IPS-11a (cell line): Measurements from ENCODE around the gene DAB2IP.
"Not testable (repeated sequence)": the region's sequence is repeated elsewhere in the genome, so short reads cannot be mapped to it uniquely, and the experiment has no call there.

Experiments used
- H3K4me3 ChIP-seq: one replicate; pipeline ENCODE4 v1.5.1; 2013; ENCODE audit warnings: low read depth, low read length, control low read depth

Gene DAB2IP

DNA sequence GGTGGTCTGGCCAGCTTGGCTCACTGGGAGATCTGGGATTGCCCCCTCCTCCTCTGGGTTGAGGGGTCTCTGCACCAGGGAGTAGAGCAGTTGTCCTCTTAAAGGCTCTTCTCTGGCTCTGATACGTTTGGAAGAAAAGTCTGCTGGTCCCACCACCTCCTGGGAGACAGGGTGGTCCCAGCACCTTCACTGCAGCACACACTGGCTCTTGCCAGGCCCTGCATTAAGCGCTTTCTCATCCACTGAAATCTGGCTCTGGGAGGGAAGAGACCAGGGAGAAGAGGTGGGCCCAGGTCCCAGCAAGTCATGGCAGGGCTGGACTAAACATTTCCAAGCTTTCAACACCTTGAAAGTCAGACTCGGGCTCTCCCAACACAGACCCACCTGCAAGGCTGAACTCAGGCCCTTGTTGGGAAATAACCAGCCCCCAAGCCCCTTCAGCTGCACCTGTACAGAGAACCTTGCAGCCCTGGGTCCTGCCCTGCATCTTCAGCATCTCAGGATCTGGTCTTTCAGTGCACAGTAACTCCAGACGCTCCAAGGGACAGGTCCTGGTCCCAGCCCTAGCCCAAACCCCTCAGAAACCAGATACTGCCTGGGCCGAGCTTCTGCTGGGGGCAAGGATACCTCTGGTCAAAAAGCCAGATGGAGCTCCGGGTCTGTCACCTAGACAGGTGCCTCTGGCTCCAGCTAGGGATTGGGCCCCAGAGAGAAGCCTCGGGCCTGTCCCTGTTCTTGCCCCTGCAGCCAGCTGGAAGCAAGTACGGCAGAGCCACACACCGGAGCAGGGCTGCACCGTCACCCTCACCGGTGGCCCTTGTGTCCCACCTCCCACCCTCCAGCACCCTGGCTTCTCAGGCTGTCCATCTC is 134.5 kb downstream of the DAB2IP start:
- H3K4me3 ChIP-seq = no peak overlapping the region

DNA sequence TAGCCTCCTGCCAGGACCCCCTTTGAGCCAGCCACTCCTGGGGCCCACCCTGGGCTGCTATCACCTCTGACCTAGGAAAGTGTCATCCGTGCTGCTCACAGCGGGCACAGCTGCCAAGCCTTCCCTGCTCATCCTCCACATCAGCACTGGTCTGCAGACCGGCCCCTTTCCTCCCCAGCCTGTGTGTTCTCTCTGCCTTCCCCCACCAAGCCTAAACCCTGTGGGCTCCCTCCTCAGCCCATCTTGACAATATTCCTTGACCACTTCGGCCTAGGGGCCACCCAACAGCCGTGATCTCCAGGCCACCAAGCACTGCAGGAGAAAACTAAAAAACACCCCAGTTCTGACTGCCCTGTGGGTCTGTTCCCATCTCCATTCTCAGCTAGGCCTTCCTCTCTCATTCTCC is 135.1 kb downstream of the DAB2IP start:
- no peak overlapping the region for H3K4me3 ChIP-seq

DNA sequence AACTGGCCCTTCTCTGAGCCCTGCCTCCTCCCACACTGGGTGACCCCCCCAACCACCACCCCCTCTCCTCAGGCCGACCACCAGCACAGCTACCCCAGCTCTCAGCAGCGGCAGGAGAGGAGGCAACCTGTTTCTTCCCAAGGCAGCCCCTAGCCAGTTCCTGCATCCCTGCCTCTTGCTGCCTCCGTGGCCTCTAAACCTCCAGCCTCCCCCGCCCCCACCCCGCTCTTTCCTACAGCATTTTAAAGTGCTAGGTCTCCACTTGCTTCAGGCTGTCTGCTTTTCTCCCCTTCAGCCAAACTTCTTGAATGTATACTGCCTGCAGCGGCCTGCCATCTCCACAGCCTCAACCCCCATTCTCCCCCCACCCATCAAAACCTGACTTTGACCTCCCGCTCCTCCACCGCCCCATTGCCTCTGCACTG is 135.6 kb downstream of the DAB2IP start:
- no peak overlapping the region for H3K4me3 ChIP-seq

DNA sequence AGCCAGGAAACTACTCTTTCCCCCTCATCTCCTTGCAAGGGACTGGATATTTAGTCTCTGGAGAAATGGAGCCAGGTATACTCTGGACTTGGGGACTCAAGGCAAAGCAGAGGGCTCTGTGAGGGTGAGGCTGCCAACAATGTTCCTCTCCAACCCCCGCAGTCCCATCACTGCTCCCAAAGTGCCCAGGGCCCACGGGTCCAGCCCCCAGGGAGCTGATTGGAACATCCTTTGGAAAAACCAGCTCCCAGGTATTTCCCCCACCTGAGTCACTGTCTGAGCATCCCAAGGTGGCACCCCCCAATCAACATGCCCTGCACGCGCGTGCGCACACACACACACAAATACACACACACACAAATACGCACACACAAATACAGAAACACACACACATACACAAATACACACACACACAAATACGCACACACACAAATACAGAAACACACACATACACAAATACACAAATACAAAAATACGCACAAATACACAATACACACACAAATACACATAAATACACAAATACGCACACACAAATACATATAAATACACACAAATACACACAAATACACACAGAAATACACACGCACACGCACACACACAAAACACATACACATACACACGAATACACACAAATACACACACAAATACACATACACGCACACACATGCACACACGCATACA is 137.4 kb downstream of the DAB2IP start:
- no peak overlapping the region for H3K4me3 ChIP-seq

DNA sequence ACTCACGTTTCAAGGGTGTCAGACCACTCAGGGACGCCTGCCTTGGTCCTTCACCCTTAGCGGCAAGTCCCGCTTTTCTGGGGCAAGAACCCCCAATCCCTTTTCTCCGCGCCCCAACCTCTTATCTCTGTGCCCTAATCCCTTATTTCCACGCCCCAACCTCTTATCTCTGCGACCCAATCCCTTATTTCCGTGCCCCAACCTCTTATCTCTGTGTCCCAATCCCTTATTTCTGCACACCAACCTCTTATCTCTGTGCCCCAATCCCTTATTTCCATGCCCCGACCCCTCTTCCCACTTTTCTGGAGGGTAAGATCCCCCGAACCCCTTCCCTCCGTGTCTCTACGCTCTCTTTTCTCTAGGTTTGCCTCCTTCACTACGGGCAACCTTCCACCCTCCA is 139.4 kb downstream of the DAB2IP start:
- no peak overlapping the region for H3K4me3 ChIP-seq

DNA sequence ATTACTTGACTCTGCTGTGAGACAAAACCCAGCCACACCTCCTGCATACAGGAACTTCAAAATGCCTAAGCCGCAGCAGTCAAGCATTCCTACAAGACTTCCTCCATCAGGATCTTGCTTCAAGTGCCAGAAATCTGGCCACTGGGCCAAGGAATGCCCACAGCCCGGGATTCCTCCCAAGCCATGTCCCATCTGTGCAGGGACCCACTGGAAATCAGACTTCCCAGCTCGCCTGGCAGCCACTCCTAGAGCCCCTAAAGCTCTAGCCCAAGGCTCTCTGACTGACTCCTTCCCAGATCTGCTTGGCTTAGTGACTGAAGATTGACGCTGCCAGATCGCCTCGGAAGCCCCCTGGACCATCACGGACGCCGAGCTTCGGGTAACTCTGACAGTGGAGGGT is 141.0 kb downstream of the DAB2IP start:
- not testable (repeated sequence) for H3K4me3 ChIP-seq

DNA sequence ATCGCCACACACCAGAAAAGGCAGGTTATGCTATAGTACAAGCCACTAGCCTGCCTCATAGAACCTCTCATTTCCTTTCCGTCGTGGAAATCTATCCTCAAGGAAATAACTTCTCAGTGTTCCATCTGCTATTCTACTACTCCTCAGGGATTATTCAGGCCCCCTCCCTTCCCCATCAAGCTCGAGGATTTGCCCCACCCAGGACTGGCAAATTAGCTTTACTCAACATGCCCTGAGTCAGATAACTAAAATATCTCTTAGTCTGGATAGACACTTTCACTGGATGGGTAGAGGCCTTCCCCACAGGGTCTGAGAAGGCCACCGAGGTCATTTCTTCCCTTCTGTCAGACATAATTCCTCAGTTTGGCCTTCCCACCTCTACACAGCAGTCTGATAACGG is 142.9 kb downstream of the DAB2IP start:
- H3K4me3 ChIP-seq = not testable (repeated sequence)

DNA sequence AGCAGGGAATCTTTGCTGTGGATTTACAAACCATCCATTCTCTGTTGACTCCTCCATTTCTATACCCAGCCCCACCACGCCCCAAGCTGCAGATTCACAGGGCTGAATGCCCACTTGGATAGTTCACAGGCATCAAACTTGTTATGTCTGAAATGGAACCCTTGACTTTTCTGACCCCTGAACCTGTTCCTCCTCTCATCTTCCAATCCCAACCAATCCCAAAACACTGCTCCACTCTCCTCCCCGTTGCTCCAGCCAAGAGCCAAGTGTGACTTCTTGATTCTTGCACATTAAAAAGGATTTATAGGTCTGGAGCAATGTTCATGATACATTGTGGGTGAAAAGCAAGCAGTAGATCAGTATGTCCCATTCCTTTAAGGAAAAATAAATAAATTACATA is 145.6 kb downstream of the DAB2IP start:
- no peak overlapping the region for H3K4me3 ChIP-seq

DNA sequence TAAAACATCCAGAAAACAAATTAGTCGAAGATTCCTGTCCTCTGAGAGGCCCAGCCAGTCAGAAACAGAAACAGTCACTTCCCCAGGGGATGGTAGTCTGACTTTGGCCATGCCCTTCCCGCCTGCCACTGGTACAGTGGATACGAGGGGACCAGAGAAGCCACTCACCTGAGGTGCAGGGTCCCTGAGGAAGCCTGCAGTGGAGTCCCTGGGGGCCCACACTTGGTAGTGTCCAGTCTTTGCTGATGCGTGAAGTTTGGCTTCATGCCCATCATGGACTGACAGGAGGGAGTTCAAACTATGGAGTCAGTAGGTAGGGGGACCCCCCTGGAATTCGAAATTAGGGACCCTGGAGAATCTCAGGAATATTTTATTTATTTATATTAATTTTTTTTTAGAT is 147.5 kb downstream of the DAB2IP start:
- H3K4me3 ChIP-seq = no peak overlapping the region

DNA sequence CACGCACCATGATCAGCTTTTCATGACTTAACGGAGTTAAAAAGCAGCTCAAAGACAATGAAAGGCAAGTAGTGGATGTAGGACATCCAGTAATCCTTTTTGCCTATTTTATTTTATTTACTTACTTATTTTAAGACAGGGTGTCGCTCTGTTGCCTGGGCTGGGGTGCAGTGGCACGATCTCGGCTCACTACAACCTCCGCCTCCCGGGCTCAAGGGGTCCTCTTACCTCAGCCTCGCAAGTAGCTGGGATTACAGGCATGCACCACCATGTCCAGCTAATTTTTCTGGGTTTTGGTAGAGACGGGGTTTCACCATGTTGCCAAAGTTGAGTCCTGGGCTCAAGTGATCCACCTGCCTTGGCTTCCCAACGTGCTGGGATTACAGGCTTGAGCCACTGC is 148.9 kb downstream of the DAB2IP start:
- H3K4me3 ChIP-seq = no peak overlapping the region

DNA sequence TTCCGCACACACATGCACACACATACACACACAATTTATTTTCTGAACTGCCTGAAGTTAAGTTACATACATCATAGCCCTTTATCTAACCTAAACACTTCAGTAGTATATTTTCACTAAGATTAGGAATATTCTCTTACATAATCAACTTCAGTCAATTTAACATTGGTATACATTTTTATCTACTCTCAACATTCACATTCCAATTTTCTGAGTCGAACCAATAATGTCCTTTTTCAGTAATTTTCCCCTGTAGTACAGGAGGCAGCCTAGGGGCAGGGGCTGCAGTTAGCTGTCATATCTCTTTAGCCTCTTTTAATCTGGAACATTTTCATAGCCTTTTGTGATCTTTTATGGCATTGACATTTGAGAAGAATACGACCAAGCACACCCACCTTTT is 150.1 kb downstream of the DAB2IP start:
- H3K4me3 ChIP-seq = no peak overlapping the region

DNA sequence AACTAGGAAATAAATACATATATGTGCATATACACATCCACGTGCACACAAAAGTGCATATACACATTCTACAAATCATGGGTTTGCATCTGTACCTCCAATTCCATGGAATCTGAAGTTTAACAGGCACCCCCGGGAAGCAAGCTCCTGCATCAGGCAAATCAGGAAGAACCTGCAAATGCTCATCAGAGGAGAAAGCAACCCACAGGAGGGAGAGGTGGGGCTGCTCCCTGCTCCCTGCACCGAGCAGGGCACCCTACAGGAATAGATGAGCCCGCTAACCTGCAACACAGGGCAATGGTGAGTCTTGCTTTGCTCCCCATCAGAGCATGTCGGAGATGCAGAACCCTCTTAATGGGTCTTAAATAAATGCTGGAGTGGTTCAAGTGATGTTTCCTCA is 151.3 kb downstream of the DAB2IP start:
- H3K4me3 ChIP-seq = no peak overlapping the region

DNA sequence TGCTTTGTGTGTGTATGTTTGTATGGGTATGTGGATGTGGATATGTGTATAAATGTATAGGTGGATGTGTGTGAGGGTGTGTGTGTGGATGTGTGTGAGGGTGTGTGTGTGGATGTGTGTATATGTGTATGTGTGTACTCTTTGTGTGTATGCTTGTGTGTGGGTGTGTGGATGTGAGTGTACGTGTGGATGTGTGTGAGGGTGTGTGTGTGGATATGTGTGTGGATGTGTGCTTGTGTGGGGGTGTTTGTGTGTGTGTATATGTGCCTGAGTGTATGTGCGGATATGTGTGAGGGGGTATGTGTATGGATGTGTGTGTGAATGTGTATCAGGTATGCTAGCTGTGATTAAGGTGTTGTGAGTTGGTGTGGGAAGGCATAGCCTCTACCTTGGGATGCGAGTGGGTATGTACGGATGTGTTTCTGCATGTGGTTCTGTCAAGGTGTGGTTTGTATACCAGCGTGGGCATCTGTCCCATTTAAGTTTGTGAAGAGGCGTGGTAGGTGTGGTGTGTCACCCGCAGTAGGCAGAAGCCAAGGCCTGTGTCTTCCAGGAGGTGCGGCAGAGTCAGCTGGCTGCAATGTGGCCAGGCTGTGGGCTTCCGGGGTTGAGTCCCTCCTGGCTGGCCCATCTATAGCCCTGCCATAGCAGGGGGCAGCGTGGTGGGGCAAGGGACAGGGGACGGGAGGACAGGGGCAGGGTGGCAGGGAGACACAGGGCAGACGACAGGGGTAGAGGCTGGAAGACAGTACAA is 155.8 kb downstream of the DAB2IP start:
- H3K4me3 ChIP-seq = no peak overlapping the region

DNA sequence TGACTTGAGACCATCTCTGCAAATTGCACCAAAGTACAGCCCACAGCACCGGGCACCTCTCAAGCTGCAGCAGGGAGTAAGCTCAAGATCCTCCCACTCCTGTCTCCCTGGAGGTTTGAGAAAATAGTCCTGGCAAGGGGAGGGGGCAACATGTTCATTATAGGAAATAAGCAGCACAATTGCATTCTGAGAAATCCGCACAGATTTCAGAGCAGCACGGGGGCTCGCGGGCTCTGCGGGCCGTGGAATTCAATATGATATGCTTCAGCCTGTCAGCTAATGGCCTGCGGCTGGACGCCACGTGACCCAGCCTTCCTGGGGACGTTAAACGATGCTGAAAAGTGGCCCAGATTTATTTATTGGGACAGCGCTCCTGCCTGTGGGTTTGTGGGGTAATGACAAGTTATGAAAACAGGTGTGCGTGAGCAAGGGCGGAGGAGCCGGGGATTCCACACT is 156.4 kb downstream of the DAB2IP start:
- H3K4me3 ChIP-seq = no peak overlapping the region

DNA sequence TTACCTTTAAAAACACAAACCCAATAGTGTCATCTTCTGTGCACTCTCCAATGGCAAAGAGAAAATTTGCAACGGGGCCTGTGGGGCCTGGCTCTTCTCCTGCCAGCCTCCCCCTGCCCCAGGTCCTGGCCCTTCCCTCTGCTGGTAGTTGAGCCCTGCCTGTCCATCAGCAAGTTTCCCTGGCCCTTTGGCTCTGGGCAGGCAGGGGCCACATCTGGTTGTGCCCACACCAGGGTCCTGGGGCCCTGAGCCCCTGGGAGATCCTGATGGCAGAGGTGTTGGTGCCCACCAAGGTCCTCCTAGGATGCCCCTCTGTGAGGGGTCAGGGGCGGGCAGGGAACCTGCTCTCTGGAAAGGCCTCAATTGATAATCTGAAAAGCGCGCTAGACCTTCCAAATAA is 157.3 kb downstream of the DAB2IP start:
- no peak overlapping the region for H3K4me3 ChIP-seq

DNA sequence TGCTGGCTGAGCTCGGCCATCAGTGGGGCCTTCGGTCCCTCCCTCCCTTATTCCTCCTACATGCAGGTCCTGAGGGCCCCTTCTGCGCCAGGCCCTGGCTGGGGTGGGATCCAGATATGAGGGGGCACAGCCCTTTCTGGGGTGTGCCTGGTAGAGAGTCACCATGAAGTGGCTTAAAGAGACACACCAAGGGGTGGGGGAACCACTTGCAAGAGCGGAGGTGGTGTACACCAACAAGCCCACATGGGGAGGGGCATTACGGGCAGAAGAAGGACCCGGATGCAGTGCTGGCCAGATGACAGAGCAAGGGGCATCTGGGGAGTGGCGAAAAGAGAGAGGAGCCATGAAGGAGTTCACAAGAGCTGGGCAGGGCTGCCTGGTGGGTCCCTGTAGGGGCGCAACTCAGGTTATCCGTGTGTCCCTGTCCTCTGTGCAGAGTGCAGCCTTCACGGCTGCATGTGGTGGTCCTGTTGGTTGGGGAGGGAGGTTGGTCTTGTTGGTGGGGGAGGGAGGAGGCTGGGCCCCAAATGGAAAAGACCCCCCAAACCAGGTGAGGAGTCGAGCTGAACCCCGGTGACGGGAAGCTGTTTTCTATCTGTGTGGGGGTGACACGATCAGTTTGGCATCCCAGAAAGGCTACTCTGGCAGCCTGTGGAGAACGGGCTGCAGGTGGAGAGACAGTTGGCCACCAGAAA is 158.1 kb downstream of the DAB2IP start:
- H3K4me3 ChIP-seq = no peak overlapping the region

DNA sequence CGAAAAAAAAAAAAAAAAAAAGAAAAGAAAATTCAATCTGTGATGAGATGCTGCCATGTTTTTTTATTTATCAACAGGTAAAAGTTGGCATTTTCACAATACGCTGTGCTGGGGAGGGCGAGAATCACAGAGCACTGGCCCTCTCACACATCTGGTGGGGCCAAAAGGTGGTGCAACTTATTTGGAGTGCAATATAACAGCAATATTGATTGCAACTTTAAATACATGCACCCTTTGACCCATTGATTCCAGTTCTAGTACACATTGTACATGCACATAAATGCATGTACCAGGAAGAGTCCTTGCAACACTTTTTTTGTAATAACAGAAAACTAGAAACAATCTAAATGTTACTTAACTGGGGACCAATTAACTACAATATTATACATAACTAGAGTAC is 159.1 kb downstream of the DAB2IP start:
- no peak overlapping the region for H3K4me3 ChIP-seq

DNA sequence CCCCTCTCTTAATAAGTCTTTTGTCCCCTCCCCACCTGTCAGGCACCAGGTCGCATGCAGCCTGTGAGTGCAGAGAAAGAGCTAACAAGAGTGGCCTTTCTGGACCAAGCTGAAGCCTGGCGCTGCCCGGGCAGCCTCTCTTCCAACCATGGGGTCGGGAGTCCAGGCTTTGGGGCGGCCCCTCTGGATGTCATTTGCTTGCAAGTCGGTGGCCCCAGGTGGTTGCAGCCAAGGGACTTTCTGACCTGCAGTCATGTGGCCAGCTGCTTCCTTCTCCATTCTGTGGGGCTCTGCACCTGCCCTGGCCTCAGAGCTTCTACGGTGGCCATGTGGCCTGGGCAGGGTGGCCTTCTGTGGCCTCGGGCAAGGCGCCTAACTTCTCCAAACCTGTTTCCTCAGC is 159.7 kb downstream of the DAB2IP start:
- H3K4me3 ChIP-seq = no peak overlapping the region

DNA sequence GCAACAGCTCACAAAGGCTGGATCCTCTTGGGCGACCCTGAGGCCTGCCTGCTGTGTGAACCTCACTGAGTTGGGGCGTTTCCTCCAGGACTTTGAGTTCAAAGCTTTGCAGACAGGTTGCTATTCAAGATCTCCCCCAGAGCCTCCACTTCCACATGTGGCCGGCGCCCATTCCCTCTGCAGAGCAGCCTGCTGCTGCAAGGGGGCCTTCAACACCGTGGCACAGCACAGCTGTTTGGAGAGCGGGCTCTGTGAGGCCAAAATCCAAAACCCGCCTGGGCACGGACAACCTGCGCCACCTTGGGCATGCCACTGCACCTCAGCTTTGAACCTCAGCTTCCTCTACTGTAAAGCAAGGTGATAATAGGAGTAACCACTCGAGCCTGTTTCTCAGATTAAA is 160.3 kb downstream of the DAB2IP start:
- no peak overlapping the region for H3K4me3 ChIP-seq

DNA sequence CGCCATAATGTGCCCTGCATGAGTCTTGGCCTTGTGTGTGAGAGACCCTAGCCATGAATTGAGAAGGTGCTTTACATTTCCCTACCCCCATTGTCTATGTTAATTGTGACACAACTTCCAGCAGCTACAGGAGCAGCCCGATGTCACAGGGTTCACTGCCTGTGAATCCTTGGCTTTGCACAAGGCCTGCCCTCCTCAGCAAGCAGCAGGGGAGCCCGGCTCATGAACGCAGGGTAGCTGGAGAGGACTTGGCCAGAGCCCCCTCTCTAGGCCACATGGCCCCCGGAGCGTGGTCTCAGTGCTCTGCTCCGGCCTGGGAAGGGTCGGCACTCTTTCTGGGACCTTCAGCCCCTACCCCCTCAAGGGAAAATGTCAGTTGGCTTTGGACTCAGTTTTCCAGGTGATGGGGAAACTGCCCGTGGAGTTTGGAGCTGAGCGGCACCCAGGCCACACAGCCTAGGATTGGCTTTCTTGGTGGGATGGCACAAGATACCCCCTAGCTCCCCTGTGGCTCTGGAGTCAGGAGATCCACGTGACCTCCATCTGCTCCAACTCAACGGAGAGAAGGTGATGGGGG is 160.8 kb downstream of the DAB2IP start:
- H3K4me3 ChIP-seq = no peak overlapping the region
